Chondrocyte (in vitro differentiated cells): ENCODE data around the gene MBNL2. TPM values are rescaled to one million over a fixed set of nuclear protein-coding genes. Genes with fewer than 3 reads are reported as not detected.

Experiments
- DNase-seq: peaks from one replicate; pipeline ENCODE4 v3.0.0; 2021; ENCODE audit warnings: mixed read lengths, low spot score
- H3K27ac Mint-ChIP-seq: one replicate; pipeline ENCODE4 v1.8.0; 2021; ENCODE audit warnings: mild to moderate bottlenecking, moderate library complexity, mixed read lengths; ENCODE audit not compliant: unreplicated experiment
- H3K27me3 Mint-ChIP-seq: 2 replicates; pipeline ENCODE4 v1.8.0; 2021; ENCODE audit warnings: low read depth, mixed read lengths
- H3K36me3 Mint-ChIP-seq: 2 replicates; pipeline ENCODE4 v1.8.0; 2021; ENCODE audit warnings: low read depth, mixed read lengths
- H3K4me1 Mint-ChIP-seq: 2 replicates; pipeline ENCODE4 v1.8.0; 2021; ENCODE audit warnings: low read depth, mild to moderate bottlenecking, mixed read lengths
- H3K4me3 Mint-ChIP-seq: one replicate; pipeline ENCODE4 v1.8.0; 2021; ENCODE audit warnings: mild to moderate bottlenecking, moderate library complexity, mixed read lengths; ENCODE audit not compliant: unreplicated experiment
- H3K9me3 Mint-ChIP-seq: 2 replicates; pipeline ENCODE4 v1.8.0; 2021; ENCODE audit warnings: low read depth, mixed read lengths
- total RNA-seq: library from RNA; stranded (reverse); gene quantifications from 3 replicates; pipeline ENCODE4 v1.2.1, GENCODE V29; 2021
- TF ChIP-seq, protein P1 (sequence below): fragments of 200-600 bp; sonication (generic); IDR thresholded peaks from 2 replicates; pipeline ENCODE4 v1.5.0; 2021; ENCODE audit warnings: antibody characterized with exemption, mild to moderate bottlenecking, moderate library complexity

The MBNL2 gene
- total RNA-seq, 1 donor from 2014 or later: 41.3 TPM

GRCh38 chr13:97330448-97330847 is 108.3 kb downstream of the MBNL2 start:
- Mint-ChIP-seq H3K4me1 (peaks cover 52% of the 10 kb centered on the region), H3K36me3 (peaks cover 2% of the 10 kb centered on the region), H3K27me3 (no peaks in the 10 kb centered on the region), H3K4me3 (no peak overlapping the region), H3K9me3 (no peaks in the 10 kb centered on the region), H3K27ac (peak overlapping the region; percentile 60)
- TF ChIP-seq, protein P1, sequence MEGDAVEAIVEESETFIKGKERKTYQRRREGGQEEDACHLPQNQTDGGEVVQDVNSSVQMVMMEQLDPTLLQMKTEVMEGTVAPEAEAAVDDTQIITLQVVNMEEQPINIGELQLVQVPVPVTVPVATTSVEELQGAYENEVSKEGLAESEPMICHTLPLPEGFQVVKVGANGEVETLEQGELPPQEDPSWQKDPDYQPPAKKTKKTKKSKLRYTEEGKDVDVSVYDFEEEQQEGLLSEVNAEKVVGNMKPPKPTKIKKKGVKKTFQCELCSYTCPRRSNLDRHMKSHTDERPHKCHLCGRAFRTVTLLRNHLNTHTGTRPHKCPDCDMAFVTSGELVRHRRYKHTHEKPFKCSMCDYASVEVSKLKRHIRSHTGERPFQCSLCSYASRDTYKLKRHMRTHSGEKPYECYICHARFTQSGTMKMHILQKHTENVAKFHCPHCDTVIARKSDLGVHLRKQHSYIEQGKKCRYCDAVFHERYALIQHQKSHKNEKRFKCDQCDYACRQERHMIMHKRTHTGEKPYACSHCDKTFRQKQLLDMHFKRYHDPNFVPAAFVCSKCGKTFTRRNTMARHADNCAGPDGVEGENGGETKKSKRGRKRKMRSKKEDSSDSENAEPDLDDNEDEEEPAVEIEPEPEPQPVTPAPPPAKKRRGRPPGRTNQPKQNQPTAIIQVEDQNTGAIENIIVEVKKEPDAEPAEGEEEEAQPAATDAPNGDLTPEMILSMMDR: no peak
- no peak for DNase-seq

DNA sequence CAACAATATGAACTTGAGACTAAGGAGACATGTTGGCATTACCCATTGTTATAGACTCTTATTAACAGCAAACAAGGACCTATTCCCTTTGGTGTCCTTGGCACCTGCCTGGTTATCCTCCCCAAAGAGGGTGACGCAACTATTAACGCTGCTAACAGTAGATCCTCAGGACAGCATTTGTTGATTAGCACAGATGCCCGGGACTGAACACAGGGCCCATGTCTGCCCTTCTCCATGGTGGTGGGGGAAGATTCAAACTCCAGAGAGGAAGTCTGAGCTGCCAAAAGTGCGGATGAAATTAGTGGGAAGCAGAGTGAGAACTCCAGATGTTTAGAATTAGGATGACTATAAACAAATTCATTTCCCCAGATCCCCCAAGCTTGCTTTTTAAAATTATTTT is 110.6 kb downstream of the MBNL2 start:
- DNase-seq: no peak
- Mint-ChIP-seq H3K9me3 (no peaks in the 10 kb centered on the region), H3K4me1 (peaks cover 41% of the 10 kb centered on the region), H3K4me3 (no peak overlapping the region), H3K27ac (no peak overlapping the region), H3K27me3 (no peaks in the 10 kb centered on the region), H3K36me3 (peaks cover 4% of the 10 kb centered on the region)
- TF ChIP-seq, protein P1: no peak

DNA sequence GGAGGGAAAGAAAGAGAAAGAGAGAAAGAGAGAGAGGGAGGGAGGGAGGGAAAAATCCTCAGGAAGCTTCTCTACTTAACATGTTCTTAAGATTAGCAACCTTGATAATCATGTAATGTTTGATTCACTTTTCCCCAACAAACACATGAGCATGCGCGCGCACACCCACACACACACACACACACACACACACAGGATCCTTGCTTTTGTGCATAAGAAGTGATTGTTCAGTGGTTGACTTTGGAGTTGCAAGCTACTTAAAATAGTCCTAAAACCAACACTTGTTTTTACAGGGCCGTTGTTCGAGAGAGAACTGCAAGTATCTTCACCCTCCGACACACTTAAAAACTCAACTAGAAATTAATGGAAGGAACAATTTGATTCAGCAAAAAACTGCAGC is 111.8 kb downstream of the MBNL2 start:
- no peaks in the 10 kb centered on the region for H3K27me3 Mint-ChIP-seq
- no peaks in the 10 kb centered on the region for H3K9me3 Mint-ChIP-seq
- no peak overlapping the region for H3K27ac Mint-ChIP-seq
- H3K4me1 Mint-ChIP-seq: peaks cover 28% of the 10 kb centered on the region
- peaks cover 4% of the 10 kb centered on the region for H3K36me3 Mint-ChIP-seq
- TF ChIP-seq, protein P1: no peak
- DNase-seq: no peak
- no peak overlapping the region for H3K4me3 Mint-ChIP-seq

DNA sequence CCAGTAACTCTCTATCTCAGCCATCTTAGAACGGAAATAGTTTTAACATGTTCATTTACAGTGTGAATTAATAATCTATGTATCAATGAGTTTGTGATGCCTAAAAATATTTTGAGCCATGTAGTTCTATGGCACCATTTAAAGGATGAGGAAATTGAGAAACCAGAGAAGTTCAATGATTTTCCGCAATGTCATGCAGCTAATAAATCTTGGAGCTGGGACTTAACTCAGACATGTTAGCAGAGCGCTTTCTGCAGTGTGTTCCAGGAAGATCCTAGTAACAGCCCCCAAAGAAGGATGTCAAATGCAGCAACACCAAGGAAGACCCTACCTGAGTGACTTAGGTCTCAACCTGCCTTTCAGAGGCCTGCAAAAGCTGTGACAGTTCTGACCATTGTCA is 112.6 kb downstream of the MBNL2 start:
- no peaks in the 10 kb centered on the region for H3K27me3 Mint-ChIP-seq
- H3K27ac Mint-ChIP-seq: no peak overlapping the region
- peaks cover 22% of the 10 kb centered on the region for H3K4me1 Mint-ChIP-seq
- TF ChIP-seq, protein P1: no peak
- no peak overlapping the region for H3K4me3 Mint-ChIP-seq
- DNase-seq: no peak
- peaks cover 4% of the 10 kb centered on the region for H3K36me3 Mint-ChIP-seq
- H3K9me3 Mint-ChIP-seq: no peaks in the 10 kb centered on the region

- TF ChIP-seq, protein P1: no peak
- Mint-ChIP-seq H3K27me3 (no peaks in the 10 kb centered on the region), H3K27ac (peak overlapping the region; percentile 71), H3K4me3 (no peak overlapping the region), H3K4me1 (peaks cover 20% of the 10 kb centered on the region), H3K9me3 (no peaks in the 10 kb centered on the region), H3K36me3 (peaks cover 4% of the 10 kb centered on the region)
- DNase-seq: no peak
Measured at GRCh38 chr13:97335488-97336134, 113.5 kb downstream of the MBNL2 start.
